ENCODE results near the gene LRRFIP2. TPM values are rescaled to one million over a fixed set of nuclear protein-coding genes. Genes with fewer than 3 reads are reported as not detected.

LRRFIP2 gene
- total RNA-seq, 2 donors from 2014 or later = 102 to 134 TPM

- H3K27ac ChIP-seq = no peak overlapping the region
- no peaks in the 10 kb centered on the region for H3K4me1 ChIP-seq (replicated peaks)
- H3K27me3 ChIP-seq (replicated peaks; ENCODE audit: insufficient read depth) = no peaks in the 10 kb centered on the region
- H3K4me3 ChIP-seq = no peak overlapping the region
- H3K9me3 ChIP-seq = no peaks in the 10 kb centered on the region
- no peak for DNase-seq (ENCODE audit: low spot score)
- 78% methylated on average over 3 of the region's 3 CpGs for WGBS
- intact Hi-C loops (cut with DNase I) = no loop called here
- TF ChIP-seq CTCF (IDR thresholded peaks at IDR 0.05) (no peak), POLR2A (IDR thresholded peaks at IDR 0.05) (no peak), POLR2AphosphoS5 (IDR thresholded peaks at IDR 0.05) (no peak)
- H3K36me3 ChIP-seq = no peaks in the 10 kb centered on the region
Measured at GRCh38 chr3:37017683-37018082, 156.7 kb downstream of the LRRFIP2 start.

GRCh38 chr3:37016903-37017302, 157.5 kb downstream of the LRRFIP2 start:
- Histone ChIP-seq H3K36me3 (peaks cover 0 to 4% of the 10 kb centered on the region in 2 donors), H3K9me3 (no peaks in the 10 kb centered on the region), H3K27ac (no peak overlapping the region), H3K4me1 (replicated peaks) (no peaks in the 10 kb centered on the region), H3K27me3 (replicated peaks; ENCODE audit: insufficient read depth) (no peaks in the 10 kb centered on the region), H3K4me3 (no peak overlapping the region)
- TF ChIP-seq POLR2AphosphoS5 (IDR thresholded peaks at IDR 0.05) = no peak
- no peak for TF ChIP-seq POLR2A (IDR thresholded peaks at IDR 0.05)
- no peak for TF ChIP-seq CTCF (IDR thresholded peaks at IDR 0.05)
- 95% methylated on average over 8 of the region's 8 CpGs for WGBS
- DNase-seq (ENCODE audit: low spot score) = no peak
- intact Hi-C loops (cut with DNase I) = no loop called here

- peaks cover 0 to 4% of the 10 kb centered on the region in 2 donors for H3K36me3 ChIP-seq
- H3K4me1 ChIP-seq (replicated peaks) = no peaks in the 10 kb centered on the region
- no peak for TF ChIP-seq POLR2AphosphoS5 (IDR thresholded peaks at IDR 0.05)
- no peak for TF ChIP-seq POLR2A (IDR thresholded peaks at IDR 0.05)
- no peak for TF ChIP-seq CTCF (IDR thresholded peaks at IDR 0.05)
- DNase-seq (ENCODE audit: low spot score) = no peak
- H3K4me3 ChIP-seq = no peak overlapping the region
- WGBS = 90% methylated on average over 5 of the region's 5 CpGs
- H3K27me3 ChIP-seq (replicated peaks; ENCODE audit: insufficient read depth) = no peaks in the 10 kb centered on the region
- H3K27ac ChIP-seq = no peak overlapping the region
- H3K9me3 ChIP-seq = no peaks in the 10 kb centered on the region
- intact Hi-C loops (cut with DNase I) = no loop called here
Measured at GRCh38 chr3:37015642-37016041, 158.7 kb downstream of the LRRFIP2 start.

- Histone ChIP-seq H3K27ac (no peak overlapping the region), H3K4me1 (replicated peaks) (no peaks in the 10 kb centered on the region), H3K36me3 (peaks cover 0 to 4% of the 10 kb centered on the region in 2 donors), H3K27me3 (replicated peaks; ENCODE audit: insufficient read depth) (no peaks in the 10 kb centered on the region), H3K4me3 (no peak overlapping the region), H3K9me3 (no peaks in the 10 kb centered on the region)
- WGBS = 78% methylated on average over 2 of the region's 2 CpGs
- intact Hi-C loops (cut with DNase I) = no loop called here
- TF ChIP-seq CTCF (IDR thresholded peaks at IDR 0.05) (no peak), POLR2AphosphoS5 (IDR thresholded peaks at IDR 0.05) (no peak), POLR2A (IDR thresholded peaks at IDR 0.05) (no peak)
- DNase-seq (ENCODE audit: low spot score) = no peak
Measured at GRCh38 chr3:37014620-37015019, 159.8 kb downstream of the LRRFIP2 start.

Small RNAs within 50 kb of the gene (small RNA-seq; reads per million reads assigned to genes)
- 0 reads per million in 2 donors for gene RF00019
- gene RNU6-1301P = 0 reads per million in 2 donors

Other genes with a start within 250 kb of the LRRFIP2 start
- gene TRANK1, start 229.5 kb downstream of the LRRFIP2 start, total RNA-seq = 10 to 100 TPM in 1 of 2 donors, 1 to 10 TPM in 1; 9.4 to 17.4 TPM
- 10 to 100 TPM; 13.8 to 14.2 TPM for gene EPM2AIP1, start 181.5 kb downstream of the LRRFIP2 start, total RNA-seq
- 10 to 100 TPM; 49.5 to 50.3 TPM for gene MLH1, start 181.1 kb downstream of the LRRFIP2 start, total RNA-seq
- 100 to 1,000 TPM; 103 to 117 TPM for gene GOLGA4, start 68.7 kb upstream of the LRRFIP2 start, total RNA-seq